Skin of body (tissue), 2 donors: ENCODE results near the gene NPB. TPM values are rescaled to one million over a fixed set of nuclear protein-coding genes. Genes with fewer than 3 reads are reported as not detected.

Source experiments
- DNase-seq: peaks from one replicate; lab custom pipeline; 2025; lab: John Stamatoyannopoulos, UW
- total RNA-seq: library from RNA; depleted of rRNA; stranded (reverse); fragments of >200 nt; gene quantifications from one replicate; pipeline ENCODE4 v1.2.3, GENCODE V29; 2014

NPB gene
- total RNA-seq, 1 donor from 2014 or later, result 0.59 TPM

DNA sequence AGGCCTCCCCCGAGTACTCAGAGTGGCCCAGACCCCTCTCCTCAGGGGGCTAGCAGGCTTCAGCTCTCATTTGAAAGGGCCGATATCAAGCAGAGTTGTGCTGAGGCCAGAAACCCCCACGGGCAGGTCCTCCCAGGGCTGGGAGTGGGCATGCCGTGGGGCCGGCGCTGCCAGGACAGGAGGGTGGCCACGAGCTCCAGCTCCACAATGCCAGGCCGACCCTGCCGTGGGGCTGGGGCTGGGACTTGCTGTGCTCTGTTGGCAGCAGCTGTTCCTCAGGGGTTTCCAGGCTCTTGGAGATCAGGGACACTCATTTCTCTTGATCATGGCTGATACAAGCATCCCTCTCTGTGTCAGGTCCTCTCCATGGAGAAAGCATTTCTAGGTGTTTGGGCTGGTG, 3.2 kb upstream of the NPB start:
- no peak for DNase-seq

DNA sequence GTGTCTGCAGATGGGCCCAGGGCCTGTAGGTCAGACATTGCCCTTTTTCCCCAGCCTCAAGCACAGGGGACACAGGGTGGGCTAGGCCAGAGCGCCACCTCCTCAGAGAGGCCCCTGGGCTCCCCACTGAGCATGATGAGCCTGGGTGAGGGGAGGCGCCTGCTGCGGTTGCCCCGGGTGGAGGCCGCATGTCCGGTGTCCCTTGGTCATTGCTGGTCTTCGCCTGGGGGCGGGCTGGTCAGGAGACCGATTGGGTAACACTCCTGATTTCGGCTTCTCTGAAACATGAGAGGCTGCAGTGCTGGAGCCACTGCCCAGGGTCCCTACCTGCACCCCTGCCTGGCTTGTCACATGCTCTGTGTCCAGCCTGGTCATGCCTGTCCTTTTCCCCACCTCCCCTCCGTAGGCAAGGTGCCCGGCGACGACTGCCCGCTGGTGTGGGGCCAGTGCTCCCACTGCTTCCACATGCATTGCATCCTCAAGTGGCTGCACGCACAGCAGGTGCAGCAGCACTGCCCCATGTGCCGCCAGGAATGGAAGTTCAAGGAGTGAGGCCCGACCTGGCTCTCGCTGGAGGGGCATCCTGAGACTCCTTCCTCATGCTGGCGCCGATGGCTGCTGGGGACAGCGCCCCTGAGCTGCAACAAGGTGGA, 2.4 kb upstream of the NPB start:
- DNase-seq, result no peak

DNA sequence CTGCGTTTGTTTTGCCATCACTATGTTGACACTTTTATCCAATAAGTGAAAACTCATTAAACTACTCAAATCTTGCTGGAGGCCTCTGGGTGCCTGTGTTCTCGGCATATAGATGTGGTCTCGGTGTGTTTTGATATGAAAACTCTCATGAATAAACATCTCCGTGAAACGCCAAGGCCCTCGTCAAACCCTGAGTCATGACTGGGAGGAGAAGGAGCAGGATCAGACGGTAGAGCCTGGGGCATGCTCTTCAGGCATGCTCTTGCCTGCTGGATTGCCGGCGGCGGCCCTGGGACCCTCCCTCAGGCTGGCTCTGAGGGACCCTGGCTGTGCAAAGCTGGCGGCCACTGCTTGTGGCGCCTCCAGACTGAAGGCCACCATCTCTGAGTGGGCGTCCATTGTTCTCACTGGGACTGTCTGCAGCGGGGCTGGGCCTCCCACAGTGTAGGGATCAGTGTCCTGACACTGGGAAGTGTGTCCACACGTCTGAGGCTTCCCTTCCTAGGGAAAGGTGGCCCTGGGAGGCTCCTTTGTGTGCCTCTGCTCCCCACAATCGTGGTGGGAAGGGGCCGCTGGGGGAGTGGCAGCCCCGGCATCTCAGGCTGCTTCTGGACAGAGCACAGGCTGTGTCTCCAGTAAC, 1.7 kb upstream of the NPB start:
- no peak for DNase-seq

DNA sequence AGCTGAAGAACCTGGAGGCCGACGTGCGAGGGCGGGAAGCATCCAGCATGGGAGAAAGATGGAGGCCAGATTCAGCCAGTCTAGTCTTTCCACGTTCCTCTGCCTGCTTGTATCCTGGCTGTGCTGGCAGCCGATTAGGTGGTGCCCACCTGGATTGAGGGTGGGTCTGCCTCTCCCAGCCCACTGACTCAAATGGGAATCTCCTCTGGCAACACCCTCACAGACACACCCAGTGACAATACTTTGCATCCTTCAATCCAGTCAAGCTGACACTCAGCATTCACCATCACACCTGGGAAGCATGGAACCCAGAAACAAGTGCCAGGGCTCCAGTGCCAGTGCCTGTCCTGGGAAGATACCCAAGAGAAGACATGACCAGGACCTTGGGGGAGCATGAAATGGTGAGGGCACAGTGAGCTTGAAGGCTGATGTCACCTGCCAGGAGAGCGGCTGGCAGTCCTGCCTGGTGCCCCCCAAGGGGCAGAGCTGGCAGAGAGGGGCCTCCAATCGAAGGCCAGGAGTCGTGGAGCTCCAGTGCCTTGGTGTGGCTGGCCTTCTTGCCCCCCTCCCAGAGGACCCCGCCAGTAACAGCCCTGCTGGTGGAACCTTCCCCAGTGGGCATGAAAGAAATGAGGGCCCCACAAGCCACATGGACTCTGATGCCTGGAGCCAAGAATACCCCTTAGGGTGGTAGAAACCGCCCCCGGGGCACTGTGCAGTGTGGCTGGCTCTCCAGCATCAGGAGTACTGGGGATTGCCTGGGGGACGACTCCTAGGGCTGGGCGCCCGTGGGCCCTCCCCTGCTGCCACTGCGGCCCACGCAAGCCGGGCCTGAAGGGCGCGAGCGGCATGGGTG, 643 bp upstream of the NPB start:
- DNase-seq, result no peak

DNA sequence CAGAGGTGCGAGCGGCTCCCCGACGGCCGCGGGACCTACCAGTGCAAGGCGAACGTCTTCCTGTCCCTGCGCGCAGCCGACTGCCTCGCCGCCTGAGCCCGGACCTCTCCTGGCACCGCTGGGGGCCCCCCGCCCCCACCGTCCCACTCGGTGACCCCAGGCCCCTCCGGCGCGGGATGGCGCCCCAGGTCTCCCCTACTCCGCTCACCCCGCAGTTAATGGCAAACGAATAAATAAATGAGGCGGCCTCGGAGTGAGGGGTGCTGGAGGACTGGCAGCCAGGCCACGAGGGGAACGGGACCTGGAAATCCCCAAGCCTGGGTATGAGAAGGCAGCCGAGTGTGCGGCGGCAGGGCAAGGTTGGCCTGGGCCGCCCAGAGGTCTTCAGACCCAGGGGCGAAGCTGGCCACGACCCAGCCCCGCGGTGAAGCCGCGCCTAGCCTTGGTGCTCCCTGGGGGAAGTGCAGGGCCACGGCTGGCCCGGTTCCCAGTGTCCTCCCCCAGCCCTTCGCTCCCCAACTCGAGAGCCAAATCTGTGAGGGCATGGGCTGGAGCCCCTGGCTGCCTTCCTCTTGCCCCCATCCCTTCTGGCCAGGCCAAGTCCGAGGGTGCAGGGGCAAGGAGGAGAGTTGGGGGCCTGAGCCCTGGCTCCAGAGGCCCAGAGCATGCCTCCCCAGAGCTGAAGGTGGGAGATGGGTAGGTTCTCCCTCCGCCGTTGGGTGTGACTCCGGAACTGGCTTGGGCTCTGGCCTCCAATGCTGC, 796 bp downstream of the NPB start:
- DNase-seq, result no peak

DNA sequence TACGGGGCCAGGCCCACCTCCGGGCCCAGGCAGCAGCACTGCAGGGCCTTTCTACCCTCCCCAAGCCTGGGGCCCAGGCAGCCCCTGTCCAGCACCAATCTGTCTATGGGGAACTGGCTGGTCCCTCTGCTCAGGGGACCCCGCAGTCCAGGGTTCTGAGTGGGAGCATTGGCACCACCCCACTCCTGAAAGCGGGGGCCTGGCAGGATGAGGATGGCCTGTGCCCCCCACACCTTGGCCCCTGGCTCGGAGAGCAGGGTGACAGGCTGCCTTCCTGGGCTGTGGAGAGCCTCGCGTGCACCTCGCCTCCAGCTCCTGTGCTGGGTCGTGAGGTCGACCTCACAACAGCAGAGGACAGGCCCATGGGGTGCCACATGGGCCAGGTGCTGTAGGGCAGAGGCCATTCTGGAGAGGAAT, 1.4 kb downstream of the NPB start:
- no peak for DNase-seq

DNA sequence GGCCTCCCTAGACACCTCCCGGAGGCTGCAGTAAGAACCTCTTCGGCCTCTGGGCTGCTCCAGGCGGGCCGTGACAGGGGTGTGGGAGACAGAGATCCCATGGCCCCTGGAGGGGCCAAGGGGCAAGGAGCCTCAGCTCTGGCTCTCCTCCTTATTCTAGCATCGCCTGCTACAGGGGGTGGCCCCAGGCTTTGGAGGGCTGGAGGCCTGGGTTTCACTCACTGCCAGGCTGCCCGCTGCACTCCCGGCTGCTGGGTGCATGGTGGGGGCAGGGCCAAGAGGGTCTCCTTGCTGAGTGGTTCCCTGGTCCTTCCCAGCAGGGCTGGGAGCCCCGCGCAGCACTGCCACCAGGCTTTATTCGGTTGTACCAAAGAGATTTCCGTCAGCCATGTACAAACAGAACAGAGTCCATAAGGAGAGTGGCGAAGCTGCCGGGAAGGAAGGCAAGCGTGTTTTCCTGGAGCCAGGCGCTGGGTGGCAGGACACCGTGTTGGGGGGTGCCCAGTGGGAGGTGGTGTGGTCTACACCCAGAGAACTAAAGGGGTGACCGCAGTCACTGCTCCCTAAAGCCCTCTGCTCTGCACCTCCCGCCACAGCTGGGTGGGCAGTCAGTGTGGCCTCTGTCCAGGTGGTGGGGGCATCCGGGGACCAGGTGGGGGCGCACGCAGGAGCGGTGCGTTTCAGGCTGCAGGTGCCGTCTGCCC, 2.0 kb downstream of the NPB start:
- no peak for DNase-seq

DNA sequence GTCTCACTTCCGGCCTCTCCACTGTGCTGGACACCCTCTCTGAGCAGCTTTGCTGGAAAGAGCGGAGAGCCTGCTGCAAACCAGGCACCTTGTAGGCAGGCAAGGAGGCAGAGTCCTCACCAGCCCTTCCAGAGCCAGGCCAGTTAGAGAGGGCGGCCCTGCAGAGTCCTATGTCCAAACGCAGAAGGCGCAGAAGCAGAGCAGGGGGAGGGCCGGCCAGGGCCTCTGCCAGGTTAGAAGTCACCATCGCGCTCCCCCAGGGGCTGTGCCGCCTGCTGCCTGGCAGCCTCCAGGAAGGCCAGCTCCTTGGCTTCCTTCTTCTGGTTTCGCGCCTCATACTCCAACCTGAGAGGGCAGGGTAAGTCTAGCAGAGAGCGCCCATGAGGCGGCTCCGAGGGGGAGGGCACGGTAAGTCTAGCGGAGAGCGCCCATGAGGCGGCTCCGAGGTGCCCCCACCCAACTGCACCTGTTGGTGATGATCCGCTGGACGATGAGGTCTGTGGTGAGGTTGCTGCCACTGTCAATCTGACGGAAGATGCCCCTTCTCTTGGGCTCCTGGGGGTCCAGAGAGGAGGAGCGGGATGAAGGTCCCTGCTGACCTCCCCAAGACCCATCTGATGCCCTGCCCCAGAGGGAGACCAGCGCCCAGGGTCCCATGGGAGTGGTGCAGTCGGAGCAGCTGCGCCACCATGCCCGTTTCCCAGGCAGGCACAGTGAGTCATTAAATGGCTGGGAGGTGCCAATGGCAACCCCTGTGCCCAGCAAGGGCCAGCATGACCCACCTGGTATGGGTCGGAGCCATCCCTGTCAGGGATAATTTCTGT, 2.8 kb downstream of the NPB start:
- no peak for DNase-seq

DNA sequence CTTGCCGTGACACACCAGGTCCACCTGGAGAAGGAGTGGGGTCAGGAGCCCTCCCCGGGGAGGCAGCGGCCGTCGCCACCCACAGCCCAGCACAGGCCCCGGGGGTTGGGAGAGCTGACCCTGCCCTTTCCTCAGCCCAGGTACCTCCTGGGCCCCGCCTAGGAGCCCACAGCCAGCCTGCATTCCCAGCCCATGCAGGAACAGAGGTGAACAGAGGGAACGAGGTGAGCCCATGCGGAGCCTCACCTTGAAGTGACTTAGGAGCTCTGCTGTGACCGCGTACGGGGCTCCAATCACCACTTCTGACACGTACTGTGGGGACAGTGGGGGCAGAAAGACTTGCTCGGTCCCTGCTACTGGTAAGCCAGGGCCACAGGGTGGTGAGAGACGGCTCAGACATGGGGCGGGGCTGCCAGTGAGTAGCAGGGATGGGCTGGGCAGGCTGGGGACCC, 3.4 kb downstream of the NPB start:
- DNase-seq, result no peak

DNA sequence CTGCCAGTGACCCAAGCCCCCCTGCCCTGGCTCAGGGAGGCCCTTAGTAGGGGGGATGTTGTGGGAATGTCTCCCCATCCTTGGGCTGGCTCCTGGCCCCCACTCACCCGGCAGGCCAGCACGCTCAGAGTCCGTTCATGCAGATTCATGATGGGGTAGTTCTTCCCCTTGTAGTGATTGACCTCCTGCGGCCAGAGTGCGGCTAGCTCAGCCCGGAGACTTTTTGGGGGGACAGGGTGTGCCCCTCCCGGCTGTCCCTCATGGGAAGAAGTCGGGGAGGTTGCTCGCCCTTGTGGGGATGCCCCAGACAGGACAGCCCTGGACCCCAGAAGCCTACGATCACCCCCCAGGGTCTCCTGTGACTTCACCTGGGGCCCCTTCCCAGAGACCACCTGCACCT, 4.0 kb downstream of the NPB start:
- DNase-seq, result no peak

DNA sequence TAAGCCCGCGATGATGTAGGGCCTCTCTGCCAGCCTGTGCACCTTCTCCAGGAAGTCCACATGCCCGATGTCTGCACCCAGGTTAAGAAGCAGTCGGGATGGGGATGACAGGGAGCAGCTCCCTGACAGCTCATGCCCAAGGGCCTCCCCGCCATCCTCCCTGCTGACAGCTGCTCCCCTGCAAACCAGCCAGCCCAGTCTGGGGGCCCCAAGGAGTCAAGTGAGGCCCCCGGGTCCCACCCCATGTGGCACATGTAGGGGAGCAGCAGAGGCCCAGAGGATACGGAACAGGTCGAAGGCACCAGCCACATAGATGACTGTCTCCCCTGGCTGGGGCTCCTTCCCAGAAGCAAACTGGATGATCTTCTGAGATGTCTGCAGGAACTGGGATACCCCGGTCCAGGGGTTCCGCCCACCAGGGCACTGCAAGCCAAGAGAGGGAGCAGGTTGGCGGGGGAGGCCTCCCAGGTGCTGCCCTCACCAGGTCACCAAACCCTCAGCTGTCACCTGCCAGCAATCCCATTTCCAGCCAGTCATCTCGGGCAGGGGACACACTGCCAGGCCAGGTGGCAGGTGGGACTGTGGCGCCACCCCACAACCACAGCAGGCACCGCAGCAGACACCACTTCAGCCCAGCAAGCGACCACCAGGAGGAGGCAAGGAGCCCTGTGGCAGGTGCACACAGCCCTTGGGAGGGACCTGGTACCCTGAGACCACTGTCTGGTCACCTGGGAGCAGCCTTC, 4.6 kb downstream of the NPB start:
- no peak for DNase-seq

DNA sequence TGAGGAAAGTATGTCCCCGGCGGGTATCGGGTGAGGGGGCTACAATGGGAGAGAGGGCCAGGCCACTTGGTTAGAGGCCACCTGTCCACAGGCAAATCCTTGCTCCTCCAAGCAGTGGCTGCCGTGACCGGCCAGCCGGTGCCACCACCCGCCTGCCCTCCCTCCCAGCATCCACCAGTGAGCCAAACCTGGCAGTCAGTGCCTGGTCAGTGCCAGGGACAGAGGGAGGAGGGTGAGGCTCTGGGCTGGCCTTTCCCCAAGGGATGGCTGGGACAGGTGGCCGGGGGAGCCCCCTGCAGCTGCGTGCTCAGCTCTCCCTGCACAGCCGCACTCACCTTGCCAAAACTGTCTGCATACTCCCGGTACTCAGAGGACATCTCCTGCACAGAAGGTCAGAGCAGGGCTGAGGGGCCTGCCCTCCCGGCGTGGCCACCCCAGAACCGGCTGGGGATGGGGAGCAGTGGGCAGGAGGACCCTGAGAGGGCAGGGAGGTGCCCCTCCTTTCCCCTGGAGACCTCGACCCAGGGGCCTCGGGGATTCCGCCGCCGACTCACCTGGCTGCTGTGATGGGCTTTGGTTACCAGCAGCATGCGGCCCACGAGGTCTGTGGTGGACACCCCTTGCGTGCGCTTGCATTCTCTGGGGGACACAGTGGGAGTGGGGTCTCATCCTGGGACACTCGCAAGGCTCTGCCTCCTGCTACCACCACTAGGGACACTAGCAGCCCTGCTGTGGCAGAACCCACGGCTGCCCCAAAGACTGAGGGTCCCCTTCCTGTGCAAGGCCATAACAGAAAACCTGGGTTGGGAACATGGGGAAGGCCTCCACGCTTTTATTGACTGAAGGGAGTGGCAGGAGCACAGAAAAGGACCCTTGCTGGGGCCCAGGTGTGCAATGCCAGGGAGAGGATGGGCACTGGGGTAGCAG, 5.4 kb downstream of the NPB start:
- no peak for DNase-seq

DNA sequence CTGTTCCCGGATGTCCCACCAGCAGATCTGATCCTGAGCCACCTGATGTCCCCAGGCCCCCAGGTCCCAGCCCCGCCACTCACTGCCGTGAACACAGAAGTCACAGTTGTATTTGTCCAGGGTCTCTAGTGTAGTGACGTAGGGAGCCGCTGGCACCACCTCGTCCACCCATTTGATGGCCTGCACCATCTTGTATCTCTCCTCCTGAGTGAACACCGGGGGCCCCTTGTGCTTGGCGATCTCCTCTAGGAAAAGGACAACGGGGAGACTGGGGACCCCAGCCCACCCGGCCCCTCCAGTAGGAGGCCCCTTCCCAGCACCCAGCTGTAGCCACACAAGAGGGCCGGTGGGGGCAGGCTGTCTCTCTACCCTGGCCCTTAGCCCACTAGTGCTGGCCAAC, 6.8 kb downstream of the NPB start:
- DNase-seq, result no peak

DNA sequence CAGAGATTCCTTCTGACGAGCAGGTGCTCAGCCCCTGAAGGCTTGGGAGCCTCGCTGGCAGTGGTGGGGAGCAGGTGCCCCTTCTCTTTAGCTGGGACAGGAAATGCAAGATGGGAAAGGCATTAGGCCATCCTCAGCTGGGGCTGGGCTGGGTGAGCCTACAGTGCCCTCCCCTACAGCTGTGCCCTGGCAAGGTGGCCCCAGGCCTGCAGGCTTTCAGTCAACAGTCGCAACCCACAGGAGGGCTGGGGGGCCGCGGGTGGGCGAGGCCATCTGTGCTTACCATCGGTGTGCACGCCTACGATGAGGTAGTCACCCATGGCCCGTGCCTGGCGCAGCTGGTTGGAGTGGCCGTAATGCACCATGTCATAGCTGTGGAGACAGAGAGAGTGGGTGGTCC, 7.2 kb downstream of the NPB start:
- no peak for DNase-seq

DNA sequence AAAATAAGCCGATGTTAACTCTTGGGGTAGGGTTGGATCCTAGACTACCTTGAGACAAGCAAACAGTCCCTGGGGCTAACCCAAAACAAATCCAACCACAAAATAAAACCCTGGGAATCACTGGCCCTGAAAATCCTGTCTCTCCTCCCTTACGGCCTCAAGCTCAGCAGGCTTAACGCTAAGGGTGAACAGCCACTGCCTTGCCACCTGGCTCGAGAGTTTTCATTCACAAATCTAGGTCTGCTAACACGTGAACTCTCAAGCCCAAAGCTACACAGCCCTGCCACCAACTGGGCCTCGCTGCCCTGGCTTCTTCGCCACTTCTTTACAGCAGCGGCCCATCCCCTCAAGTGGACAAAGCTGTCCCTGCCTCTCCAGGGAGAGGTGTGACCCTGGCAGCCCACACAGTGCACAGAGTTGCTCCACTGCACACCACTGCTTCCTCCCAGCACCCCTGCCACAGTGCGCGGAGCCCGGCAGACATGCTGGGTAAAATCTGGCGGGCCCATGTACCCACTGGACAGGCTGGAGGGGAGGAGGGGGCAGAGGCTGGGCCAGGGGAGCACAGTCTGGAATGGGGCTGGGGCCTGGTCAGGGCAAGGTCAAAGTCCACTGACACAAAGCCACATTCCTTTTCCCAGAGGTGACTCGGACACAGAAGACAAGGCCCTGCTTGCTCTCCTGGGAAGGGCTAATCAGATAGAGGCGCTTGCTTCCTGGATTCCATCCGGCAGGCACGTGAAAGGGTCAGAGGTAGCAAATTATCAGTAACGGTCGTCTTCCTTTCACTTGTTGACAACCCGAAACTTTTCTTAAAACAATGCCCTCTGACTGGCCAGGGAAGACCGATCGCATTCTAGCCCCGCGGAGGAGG, 8.2 kb downstream of the NPB start:
- no peak for DNase-seq

DNA sequence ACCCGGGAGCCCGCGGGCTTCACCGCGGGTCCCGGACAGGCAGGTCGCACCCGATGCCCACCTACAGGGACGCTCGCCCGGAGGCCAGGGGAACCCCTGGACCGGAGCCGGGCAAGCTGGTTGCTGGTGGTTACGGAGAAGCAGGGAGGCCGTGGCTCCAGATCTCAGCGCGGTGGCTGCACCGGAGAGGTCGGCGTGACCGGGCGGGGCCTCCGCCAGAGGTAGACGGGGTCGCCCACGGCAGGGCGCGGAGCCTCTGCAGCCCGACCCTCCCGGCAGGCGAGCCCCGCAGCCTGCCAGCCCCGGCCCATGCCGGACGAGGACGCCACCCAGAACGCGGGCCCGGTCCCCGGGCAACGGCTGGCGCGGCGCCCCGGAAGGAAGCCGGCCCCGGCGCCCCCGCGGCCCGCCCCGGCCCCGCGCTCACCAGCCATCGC, 8.8 kb downstream of the NPB start:
- DNase-seq, result no peak

DNA sequence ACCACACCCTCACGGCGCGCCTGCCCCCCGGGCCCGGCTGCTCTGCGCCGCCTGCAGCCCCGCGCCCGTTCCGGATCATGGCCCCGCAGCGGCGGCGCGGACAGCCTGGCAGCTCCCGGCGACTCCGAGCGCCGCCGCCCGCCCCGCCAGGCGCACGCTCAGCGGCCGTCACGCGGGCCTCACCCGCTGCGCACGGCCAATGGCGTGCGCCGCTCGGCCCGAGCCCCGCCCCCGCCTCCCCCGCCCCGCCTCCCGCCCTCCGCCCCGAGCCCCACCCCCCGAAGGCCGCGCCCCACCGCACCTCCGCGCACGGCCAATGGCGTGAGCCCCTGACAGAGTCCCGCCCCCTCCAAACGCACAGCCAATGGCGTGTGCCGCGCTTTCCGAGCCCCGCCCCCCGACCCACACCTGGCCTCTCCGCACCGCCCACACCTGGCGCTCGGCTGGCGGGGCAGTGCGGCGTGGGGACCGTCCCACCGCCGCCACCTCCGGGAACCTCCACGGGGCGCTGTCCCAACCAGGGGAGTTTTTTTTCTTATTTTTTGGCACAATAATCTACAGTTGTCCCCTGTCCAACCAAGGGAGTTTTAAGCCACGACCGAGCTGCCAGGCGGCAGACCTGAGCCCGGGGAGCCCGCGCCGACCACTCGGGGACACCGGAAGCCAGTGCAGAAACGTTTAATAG, 9.4 kb downstream of the NPB start, which contains the start of gene PCYT2:
Gene PCYT2, minus strand, starts transcription at position 123 of the 685 bp plus-strand sequence. Its CDS starts 44 bp downstream, at position 79.
- DNase-seq, result peak; percentile 67
